ENCODE data around the gene FOXF2.

Gene FOXF2

GRCh38 chr6:1399085-1399780 is 9.9 kb downstream of the FOXF2 start:
- Histone ChIP-seq H3K79me2 (ENCODE audit: insufficient read depth, low read length) (no peaks in the 10 kb centered on the region), H3K9ac (ENCODE audit: low read depth, low read length, poor library complexity, severe bottlenecking) (no peak overlapping the region), H3K27me3 (ENCODE audit: insufficient read depth, low read length, poor library complexity, severe bottlenecking) (no peaks in the 10 kb centered on the region), H3K9me2 (replicated peaks; ENCODE audit: low read depth, low read length) (no peaks in the 10 kb centered on the region), H3K9me3 (ENCODE audit: insufficient read depth, low read depth, low read length) (no peaks in the 10 kb centered on the region), H3K4me2 (ENCODE audit: low read depth, low read length, poor library complexity, severe bottlenecking) (no peak overlapping the region), H3F3A (ENCODE audit: low read depth) (no peaks in the 10 kb centered on the region), H3K4me1 (ENCODE audit: insufficient read depth, low read length, poor library complexity, severe bottlenecking) (no peaks in the 10 kb centered on the region), H3K36me3 (ENCODE audit: insufficient read depth, low read length) (no peaks in the 10 kb centered on the region), H2AFZ (ENCODE audit: low read length) (no peak overlapping the region), H3K4me3 (ENCODE audit: low read length, poor library complexity, severe bottlenecking) (no peak overlapping the region), H4K20me1 (ENCODE audit: insufficient read depth, low read length, poor library complexity, severe bottlenecking) (no peaks in the 10 kb centered on the region)
- TF ChIP-seq EZH2phosphoT487 (IDR thresholded peaks at IDR 0.05; ENCODE audit: borderline replicate concordance) = no peak
- TF ChIP-seq CTCF (conservative IDR thresholded peaks at IDR 0.05; ENCODE audit: low read length) = no peak

- H4K20me1 ChIP-seq (ENCODE audit: insufficient read depth, low read length, poor library complexity, severe bottlenecking) = no peaks in the 10 kb centered on the region
- no peaks in the 10 kb centered on the region for H3K9me3 ChIP-seq (ENCODE audit: insufficient read depth, low read depth, low read length)
- no peak overlapping the region for H3K4me3 ChIP-seq (ENCODE audit: low read length, poor library complexity, severe bottlenecking)
- no peak overlapping the region for H3K4me2 ChIP-seq (ENCODE audit: low read depth, low read length, poor library complexity, severe bottlenecking)
- H3K27me3 ChIP-seq (ENCODE audit: insufficient read depth, low read length, poor library complexity, severe bottlenecking) = no peaks in the 10 kb centered on the region
- H3K79me2 ChIP-seq (ENCODE audit: insufficient read depth, low read length) = no peaks in the 10 kb centered on the region
- no peak overlapping the region for H2AFZ ChIP-seq (ENCODE audit: low read length)
- TF ChIP-seq EZH2phosphoT487 (IDR thresholded peaks at IDR 0.05; ENCODE audit: borderline replicate concordance) (no peak), CTCF (conservative IDR thresholded peaks at IDR 0.05; ENCODE audit: low read length) (no peak)
- H3F3A ChIP-seq (ENCODE audit: low read depth) = no peaks in the 10 kb centered on the region
- no peaks in the 10 kb centered on the region for H3K9me2 ChIP-seq (replicated peaks; ENCODE audit: low read depth, low read length)
- no peaks in the 10 kb centered on the region for H3K36me3 ChIP-seq (ENCODE audit: insufficient read depth, low read length)
- no peaks in the 10 kb centered on the region for H3K4me1 ChIP-seq (ENCODE audit: insufficient read depth, low read length, poor library complexity, severe bottlenecking)
- no peak overlapping the region for H3K9ac ChIP-seq (ENCODE audit: low read depth, low read length, poor library complexity, severe bottlenecking)
These were observed 10.9 kb downstream of the FOXF2 start for GRCh38 chr6:1400126-1400850.

GRCh38 chr6:1402369-1402768 is 13.0 kb downstream of the FOXF2 start:
- Histone ChIP-seq H3K79me2 (ENCODE audit: insufficient read depth, low read length) (no peaks in the 10 kb centered on the region), H4K20me1 (ENCODE audit: insufficient read depth, low read length, poor library complexity, severe bottlenecking) (no peaks in the 10 kb centered on the region), H3K4me3 (ENCODE audit: low read length, poor library complexity, severe bottlenecking) (no peak overlapping the region), H3K9me3 (ENCODE audit: insufficient read depth, low read depth, low read length) (no peaks in the 10 kb centered on the region), H3K4me2 (ENCODE audit: low read depth, low read length, poor library complexity, severe bottlenecking) (no peak overlapping the region), H3K9me2 (replicated peaks; ENCODE audit: low read depth, low read length) (no peaks in the 10 kb centered on the region), H3F3A (ENCODE audit: low read depth) (no peaks in the 10 kb centered on the region), H3K9ac (ENCODE audit: low read depth, low read length, poor library complexity, severe bottlenecking) (no peak overlapping the region), H3K27me3 (ENCODE audit: insufficient read depth, low read length, poor library complexity, severe bottlenecking) (no peaks in the 10 kb centered on the region), H2AFZ (ENCODE audit: low read length) (no peak overlapping the region), H3K36me3 (ENCODE audit: insufficient read depth, low read length) (no peaks in the 10 kb centered on the region), H3K4me1 (ENCODE audit: insufficient read depth, low read length, poor library complexity, severe bottlenecking) (no peaks in the 10 kb centered on the region)
- no peak for TF ChIP-seq EZH2phosphoT487 (IDR thresholded peaks at IDR 0.05; ENCODE audit: borderline replicate concordance)
- no peak for TF ChIP-seq CTCF (conservative IDR thresholded peaks at IDR 0.05; ENCODE audit: low read length)
